ENCODE measurements around the gene MAPT. TPM values are rescaled to one million over a fixed set of nuclear protein-coding genes. Genes with fewer than 3 reads are reported as not detected.
"Not testable (repeated sequence)": the region's sequence is repeated elsewhere in the genome, so short reads cannot be mapped to it uniquely, and the experiment has no call there.

The MAPT gene
- total RNA-seq, 1 donor from 2014 or later = 23.5 TPM

DNA sequence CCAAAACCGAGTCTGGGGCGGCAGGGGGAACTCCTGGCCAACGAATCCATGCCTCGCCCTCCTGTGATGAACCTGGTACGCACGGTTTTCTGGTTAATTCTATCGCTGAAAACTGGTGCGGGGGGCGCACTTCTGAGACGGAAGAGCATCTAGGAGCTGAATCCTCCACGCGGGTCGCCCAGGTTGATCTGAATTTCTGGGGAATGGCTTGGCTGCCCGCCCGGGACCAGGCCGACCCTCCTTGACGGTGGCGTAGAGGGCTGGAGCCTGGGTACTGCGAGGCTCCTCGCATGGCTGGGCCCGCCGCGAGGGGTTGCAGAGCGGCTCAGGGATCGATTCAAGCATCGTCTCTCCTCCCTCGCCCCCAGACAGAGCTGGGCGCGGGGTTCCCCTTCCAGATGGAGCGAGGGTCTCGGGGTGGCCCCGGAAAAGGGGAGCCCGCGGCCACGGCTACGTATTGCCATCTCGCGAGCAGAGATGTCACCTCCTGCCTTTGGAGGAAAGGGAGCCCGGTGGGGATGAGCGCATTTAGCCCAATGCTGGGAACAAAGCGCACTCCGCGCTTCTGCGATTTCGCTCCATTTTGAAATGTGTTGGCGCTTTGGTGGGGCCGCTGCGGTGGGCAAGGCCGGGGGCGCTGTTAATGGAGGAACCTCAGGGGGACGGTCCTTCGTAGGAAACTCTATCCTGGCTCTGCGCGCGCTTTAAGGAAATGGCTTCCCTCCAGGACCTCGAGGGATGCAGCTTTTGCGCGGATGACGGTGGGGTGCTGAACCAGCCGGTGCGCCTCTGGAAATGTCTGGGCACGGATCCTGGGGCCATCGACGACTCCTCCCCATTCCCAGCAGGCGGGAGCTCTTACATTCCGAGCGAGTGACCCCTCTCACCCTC is 2.7 kb downstream of the MAPT start:
- DNase-seq (ENCODE audit: low spot score) = no peak

DNA sequence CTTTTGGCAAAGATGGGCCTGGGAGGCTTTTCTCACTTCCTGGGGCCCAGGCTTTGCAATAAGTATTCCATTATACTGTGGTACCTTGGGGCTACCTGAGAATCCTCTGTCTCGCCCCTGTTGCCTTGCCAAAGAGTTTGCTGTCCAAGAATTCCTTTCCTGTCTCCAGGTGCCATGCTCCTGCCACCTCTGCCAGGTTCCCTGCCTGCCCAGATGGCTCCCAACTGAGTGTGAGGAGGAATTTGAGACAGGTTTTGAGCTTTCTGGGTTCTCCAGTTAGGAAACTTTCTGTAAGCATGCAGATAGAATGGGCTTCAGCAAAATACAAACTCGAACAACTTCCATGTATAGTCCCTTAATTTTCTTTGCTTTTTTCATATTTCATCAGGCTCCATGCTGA is 5.8 kb downstream of the MAPT start:
- DNase-seq (ENCODE audit: low spot score) = no peak

DNA sequence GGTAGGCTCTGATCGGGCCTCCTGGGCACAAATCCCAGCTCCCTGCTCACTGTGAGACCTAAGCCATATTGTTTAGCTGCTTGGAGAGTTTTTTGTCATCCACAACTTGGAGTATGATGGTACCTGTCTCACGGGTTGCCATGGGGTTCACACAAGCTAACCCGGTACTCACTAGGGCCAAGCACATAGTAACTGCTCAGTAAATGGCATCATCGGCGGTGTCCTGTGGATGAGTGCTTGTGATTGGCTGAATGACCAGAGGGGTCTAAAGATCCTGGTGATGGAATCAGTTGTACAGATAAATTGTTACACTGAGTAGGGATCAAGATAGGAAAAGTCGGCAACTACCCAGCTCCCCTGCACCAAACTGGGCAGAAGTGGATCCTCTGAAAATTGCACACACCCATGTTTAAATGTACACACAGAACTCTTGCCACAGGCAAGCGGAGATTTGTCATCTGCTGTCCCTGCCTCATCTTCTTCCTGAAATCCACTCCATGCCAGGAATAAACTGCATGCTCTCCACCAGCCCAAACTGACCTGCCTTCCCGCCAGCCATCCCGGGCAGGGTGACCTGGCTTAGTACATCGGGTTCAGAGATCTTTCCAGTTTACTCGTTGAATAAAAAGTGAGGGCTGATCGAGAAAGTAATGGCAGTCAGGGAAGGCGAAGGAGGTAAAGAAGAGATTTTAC is 6.5 kb downstream of the MAPT start:
- DNase-seq (ENCODE audit: low spot score) = no peak

DNA sequence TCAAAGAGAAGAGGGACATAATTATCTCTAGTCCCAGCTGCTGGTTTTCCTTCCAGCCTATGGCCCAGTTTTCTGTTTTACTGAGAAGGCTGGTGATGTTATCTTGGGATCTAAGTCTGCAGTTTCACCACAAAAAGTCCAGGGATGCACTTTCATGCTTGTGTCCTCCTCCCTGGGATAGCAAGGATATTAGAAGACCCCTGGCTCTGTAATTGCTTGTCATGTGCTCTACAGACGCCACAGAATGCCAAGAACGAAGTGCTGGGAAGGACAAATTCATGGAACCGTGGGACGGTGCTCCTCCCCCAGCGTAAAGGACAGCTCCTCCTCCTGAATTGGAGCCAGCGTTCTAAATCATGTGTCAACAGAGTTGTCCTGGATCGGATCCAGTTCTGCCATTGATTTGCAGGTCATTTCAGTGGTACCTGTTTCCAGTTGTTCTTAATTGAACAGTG is 8.6 kb downstream of the MAPT start:
- DNase-seq (ENCODE audit: low spot score) = no peak

DNA sequence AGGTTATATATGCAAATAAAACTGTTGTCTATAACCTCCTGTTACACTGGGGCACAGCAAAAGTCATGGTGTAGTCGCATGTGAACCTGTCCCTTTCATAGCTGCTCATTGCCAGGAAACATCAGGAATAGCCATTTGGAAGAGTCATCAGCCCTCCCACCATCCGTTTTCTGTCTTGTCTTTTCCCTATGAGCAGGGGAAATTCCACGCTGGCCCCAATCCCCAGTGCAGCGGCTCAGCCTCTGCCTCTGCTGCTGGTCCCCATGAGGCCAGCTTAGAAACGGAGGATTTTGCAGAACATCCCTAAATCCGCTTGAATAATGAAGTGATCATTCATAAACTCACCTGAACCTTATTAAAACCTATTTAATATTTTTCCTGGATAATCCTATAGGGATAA is 10.5 kb downstream of the MAPT start:
- DNase-seq (ENCODE audit: low spot score) = no peak

DNA sequence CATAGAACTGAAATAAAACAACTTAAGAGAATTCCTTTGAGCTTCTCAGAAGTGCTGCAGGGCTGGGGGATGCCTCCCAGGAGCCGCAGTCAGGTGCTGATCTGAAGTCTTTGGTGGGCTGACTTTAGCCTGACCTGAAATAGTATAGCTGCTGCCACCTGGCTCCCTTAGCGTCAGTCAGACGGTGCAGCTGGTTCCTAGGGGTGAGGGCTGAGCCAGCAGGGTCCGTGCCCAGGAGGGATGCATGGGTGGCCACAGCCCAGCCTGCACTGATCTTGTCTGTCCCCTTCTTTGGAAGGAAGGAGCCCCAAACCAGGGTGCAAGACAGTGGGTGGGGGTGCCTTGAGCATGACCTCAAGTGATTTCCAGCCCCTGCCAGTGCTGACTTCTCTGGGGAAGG is 11.5 kb downstream of the MAPT start:
- DNase-seq (ENCODE audit: low spot score) = no peak

DNA sequence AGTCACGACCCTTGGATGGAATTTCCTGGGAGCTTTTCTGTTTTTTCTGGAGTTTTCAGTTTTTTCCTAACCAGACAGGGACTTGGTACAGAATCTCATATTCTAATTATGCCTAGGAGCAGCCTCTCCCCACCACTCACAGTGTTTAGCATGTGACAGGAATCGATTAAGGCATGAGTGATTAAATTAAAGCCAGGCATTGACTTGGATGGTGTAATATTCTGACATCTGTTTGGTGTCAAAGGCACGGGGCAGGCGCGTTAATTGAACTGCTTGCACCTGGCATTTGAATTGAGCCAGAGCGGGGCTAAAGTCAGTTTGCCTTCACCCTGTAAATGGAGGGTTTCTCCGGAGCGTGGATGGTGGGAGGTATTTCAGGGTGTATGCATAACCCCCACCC is 11.9 kb downstream of the MAPT start:
- no peak for DNase-seq (ENCODE audit: low spot score)

DNA sequence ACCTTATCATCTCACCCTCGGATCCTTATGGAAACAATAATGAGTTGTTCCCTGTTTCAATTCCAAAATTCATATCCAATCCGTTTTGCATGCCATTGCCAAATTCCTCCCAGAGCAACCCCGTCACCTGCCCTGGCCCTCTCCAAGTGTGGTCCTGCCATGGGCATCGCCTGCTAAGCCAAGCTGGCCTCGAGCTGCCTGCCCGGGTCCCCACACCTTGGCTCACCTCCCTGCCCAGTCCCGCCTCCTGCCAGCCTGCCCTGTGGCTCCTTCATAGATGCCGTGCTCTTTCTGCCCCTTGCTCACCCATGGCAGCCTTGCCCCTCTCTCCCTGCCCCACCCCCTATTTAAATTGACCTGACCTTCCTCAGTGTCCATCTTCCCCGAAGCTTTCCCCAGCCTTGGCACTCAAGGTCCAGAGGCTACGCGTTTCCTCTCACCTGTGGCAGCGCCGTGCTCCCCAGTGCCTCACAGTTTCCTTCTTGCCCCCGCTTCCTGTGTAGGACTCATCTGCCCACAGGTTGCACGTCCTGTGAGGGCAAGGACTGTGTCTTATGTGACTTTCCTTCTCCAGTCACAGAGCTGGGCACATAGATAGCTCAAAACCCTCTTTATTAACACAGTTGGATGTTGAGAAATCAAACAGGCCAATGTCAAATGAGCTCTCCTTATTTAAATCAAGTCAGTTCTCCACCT is 12.7 kb downstream of the MAPT start:
- no peak for DNase-seq (ENCODE audit: low spot score)

DNA sequence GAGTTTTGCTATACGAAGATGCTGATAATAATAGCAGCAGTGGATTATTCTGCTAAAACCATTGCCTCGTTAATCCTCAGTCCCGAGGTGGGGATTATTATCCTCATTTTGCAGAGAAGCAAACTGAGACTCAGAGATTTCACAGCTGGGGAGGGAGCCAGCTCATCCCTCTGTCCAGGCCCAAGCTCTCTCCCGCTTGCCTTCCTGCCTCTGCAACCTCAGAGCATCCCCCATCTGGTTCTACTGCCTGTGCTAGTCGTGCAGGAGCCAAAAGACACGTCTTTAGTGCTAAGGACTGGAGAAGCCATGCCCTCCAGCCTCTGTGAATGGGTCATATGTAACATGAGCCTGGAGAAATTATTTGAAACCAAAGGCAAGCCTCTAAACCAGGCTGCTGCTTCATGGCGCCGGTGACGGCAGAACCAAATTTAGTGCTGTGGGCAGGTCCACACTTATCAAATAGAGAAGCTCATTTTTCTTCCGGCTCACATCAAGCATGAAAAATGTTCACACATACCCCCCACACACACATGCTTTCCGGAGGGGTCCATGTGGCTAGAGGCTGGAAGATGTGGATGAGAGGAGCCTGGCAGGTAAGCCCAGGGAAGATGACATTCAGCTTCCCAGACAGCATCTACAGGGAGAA is 13.5 kb downstream of the MAPT start:
- no peak for DNase-seq (ENCODE audit: low spot score)

DNA sequence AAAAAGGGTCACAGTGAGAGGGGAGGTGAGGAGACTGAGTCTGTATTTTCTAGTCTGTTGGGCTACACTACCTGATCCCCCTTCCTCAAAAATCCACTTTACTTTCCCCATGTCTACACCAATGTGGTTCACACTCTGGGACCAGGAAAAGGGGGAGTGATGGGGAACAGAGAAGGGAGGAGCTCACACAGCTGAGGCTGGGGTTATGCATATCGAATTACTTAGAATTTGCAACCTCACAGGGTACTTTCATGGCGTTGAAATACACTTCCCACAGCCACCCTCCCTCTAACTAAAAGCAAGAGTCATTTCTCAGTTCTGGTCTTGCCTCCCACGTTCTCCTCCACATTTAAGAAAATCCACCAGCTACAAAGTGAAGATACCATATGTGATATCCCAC is 14.1 kb downstream of the MAPT start:
- no peak for DNase-seq (ENCODE audit: low spot score)

DNA sequence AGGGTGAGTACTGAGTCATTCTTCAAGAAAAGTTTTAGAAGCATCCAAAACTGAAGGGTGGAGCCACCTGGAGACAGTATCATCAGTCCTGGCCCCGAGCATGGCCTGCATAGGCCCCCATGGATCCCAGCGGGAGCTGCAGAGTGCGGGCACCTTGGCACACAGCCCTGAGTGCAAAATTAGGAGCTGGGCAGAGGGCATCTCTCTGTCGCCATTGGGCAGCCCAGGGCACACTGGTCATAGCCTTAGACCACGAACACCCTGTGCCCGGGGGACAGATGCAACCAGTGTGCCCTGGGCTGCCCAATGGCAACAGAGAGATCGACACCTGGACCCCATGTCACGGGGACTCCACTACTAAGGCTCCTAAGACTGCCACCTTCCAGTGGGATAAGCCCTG is 14.6 kb downstream of the MAPT start:
- no peak for DNase-seq (ENCODE audit: low spot score)

DNA sequence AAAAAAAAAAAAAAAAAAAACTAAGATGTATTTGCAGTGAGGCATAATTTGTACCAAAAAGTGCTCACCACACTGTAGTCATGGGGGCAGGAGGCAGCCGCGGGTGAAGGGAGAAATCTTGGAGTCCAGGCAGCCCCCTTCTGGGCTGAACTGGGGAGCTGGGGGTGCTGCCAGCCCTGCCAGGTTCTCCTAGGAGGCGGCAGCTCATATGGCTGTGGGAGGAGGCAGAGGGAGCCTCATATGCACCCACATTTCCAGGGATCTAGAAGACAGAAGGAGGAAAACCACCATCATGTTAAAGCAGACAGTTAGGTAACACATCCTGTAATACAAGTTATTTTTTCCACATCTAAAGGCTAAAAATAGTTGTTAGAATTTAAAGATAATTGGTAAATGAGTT is 16.3 kb downstream of the MAPT start:
- DNase-seq (ENCODE audit: low spot score) = no peak

DNA sequence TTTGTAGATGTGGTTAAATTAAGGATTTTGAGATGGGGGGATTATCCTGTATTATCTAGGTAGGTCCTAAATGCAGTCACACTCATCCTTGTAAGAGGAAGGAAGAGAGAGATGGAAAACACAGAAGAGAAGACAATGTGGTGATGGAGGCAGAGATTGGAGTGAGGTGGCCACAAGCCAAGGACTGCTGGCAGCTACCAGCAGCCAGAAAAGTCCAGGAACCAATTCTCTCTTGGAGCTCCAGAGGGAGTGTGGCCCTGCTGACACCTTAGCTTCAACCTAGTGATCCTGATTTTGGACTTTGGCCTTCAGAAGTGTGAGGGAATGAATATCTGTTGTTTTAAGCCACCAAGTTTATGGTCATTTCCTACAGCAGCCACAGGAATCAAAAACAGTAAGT is 18.0 kb downstream of the MAPT start:
- no peak for DNase-seq (ENCODE audit: low spot score)

DNA sequence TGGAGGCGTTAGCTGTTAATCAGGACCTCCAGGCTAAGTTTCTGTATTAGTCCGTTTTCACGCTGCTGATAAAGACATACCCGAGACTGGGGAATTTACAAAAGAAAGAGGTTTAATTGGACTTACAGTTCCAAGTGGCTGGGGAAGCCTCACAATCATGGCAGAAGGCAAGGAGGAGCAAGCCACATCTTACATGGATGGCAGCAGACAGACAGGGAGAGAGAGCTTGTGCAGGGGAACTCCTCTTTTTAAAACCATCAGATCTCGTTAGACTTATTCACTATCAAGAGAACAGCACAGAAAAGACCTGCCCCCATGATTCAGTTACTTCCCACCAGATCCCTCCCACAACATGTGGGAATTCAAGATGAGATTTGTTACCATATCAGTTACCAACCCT is 18.7 kb downstream of the MAPT start:
- not testable (repeated sequence) for DNase-seq (ENCODE audit: low spot score)

DNA sequence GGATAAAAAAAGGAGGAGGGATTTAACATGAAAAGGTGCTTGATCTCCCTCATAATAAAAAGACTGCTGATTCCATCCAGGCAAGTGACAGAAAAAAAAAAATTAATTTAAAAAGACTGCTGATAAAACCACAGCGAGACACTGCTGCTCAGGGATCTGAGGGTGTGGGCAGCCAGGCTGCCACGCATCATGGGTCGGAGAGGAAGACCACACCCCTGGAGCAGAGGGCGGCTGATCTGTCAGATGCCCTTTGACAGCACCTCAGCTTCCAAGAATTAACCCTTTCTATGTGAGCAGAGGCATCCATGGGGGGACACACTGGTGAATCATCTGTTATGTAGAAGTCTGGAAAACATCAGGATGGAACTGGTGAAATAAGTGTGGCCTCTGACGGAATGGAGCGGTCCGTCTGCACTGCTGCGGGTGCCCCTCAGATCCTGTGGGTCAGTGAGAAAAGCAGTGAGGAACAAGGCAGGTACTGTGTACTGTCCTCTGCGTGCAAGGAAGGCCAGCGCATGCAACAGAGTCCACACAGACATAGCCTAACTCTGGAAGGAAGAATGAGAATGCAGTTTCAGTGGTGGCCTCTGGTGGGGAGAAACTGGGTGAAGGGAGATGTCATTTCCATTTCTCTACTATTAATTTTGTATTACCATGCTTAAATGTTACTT is 19.8 kb downstream of the MAPT start:
- DNase-seq (ENCODE audit: low spot score) = no peak

DNA sequence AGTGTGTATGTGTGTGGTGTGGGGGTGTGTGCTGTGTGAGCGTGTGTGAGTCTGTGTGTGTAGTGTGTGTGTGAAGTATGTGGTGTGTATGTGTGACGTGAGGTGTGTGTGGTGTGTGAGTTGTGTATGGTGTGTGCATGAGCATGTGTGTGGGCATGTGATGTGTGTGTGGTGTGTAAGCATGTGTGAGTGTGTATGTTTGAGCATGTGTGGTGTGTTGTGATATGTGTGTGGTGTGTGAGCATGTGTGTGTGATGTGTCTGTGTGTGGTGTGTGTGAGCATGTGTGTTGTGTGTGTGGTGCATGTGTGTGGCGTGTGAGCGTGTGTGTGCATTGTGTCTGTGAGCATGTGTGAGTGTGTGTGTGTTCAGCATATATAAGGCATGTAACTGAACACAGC is 20.9 kb downstream of the MAPT start:
- DNase-seq (ENCODE audit: low spot score) = no peak

DNA sequence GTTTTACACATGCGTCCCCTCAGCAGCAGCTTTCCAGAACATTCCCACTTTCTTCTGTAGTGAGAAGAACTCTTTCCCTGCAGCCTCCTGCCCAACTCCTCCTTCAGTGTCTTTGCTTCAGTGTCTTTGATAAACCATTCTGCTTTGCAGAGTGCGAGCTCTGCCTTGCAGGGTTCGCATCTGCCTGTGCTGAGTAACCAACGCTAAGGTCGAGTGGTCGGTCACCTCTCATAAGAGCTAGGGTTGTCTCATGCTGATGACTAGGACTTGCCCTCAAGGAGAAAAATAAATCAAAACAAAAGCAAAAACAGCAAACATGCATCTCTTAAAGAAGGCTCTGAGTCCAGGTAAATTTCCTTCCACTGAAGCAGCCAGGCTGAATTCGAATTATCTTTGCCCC is 22.7 kb downstream of the MAPT start:
- DNase-seq (ENCODE audit: low spot score) = no peak

DNA sequence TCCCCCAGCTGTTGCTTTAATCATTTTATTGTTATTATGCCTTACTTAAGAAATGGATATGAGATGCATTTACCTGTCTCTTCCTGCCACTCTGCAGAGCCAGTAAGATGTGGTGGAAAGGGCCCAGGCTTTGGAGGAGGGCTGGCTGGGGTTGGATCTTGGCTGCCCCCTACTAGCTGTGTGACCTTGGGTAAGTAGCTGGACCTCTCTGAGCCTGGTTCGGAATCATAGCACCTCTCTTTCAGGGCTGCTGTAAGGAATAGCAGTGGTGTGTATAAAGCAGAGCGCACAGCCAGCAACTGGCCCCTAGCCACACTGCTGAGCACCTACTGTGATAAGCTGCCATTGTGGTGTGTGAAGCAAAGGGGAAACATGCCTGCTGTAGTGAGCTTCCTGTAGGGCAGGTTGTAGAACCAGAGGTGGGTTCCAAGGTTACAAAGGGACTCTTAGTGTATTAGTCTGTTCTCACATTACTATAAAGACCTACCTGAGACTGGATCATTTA is 23.9 kb downstream of the MAPT start:
- no peak for DNase-seq (ENCODE audit: low spot score)

DNA sequence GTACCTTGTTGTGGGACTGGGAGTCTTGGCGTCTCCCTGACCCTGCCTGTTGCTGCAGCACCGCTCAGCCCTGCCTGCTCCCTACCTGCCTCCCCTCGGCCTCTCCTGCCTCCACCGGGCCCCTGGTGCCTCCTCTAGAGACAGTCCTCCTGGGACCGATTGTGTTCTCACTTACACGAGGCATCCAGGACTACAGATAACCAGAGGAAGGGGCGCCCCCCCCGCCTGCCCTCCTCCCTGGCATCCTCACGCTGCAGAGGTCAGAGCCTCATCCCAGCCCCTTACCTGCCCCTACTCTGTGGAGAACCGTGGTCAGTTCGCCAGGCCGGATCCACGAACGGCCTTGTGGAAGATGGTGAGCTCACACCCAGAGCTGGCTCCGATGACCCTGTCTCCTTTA is 24.8 kb downstream of the MAPT start:
- no peak for DNase-seq (ENCODE audit: low spot score)

DNA sequence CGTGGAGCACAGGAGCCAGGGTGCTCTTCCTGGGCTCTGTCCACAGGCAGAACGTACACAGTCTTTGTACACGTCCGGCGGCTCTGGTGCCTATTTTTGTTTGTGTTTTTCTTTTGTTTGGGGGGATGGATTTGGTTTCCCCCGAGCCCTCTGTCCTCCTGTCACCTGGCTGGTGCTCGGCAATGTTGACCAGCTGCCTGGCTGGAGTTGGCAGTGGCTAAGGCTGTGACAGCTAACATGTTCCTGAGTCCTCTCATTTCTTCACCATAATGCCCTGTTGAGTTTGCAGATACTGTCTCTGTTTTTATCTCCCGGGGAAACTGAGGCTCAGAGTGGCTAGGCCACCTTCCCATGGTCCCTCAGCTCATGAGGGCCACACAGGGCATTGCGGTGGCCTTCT is 25.7 kb downstream of the MAPT start:
- no peak for DNase-seq (ENCODE audit: low spot score)

All from mesenteric fat pad (tissue), 1 donor.